Activated naive CD8-positive, alpha-beta T cell treated with anti-CD3 and anti-CD28 coated beads, Interleukin-2, amount 50 U/mL, for 16 hours (primary cell): ENCODE measurements around the gene PAX2.

ENCODE experiments used
- DNase-seq: peaks from one replicate; pipeline ENCODE4 v3.0.0-alpha.2; 2020; ENCODE audit warnings: low read depth, low spot score

The PAX2 gene

DNA sequence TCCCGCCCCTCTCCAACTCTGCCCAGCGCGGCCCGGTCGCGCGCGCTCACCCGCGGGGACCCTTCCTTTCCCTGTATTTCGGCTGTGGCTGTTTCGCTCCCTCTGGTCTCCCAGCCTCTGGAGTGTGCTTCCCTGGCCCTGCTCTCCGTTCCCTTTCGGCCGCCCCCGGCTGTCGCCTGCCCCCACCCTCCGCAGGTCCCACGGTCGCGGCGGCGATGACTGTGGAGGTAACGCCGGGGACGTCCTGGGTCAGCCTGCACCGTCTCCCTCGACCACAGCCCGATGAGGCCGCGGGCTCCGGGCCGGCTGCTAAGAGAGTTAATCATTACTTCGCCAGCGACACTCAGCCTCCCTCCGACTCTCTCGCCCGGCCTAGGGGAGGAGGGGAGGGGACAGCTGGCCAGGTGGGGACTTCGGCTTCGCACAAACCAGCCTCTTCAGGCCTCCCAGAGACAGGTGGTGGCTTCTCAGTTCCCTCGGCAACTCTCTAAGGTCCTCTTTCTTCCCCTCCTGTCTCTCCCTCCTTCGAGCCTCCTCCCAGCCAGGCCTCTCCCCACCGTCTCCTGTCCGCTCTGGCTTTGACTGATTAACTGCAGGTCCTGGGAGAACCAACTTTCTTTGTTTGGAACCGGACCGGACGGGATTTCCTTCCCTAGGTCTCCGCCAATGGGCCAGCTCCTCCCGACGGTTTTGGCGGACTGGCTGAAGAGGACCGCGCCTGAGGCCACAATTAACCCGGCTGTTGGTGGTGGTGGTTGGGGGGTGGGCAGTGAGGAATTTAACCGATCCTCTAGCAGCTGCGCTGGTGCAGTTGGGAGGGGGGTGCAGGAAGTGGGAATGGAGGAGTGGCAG, 5.6 kb upstream of the PAX2 start:
- DNase-seq = no peak

DNA sequence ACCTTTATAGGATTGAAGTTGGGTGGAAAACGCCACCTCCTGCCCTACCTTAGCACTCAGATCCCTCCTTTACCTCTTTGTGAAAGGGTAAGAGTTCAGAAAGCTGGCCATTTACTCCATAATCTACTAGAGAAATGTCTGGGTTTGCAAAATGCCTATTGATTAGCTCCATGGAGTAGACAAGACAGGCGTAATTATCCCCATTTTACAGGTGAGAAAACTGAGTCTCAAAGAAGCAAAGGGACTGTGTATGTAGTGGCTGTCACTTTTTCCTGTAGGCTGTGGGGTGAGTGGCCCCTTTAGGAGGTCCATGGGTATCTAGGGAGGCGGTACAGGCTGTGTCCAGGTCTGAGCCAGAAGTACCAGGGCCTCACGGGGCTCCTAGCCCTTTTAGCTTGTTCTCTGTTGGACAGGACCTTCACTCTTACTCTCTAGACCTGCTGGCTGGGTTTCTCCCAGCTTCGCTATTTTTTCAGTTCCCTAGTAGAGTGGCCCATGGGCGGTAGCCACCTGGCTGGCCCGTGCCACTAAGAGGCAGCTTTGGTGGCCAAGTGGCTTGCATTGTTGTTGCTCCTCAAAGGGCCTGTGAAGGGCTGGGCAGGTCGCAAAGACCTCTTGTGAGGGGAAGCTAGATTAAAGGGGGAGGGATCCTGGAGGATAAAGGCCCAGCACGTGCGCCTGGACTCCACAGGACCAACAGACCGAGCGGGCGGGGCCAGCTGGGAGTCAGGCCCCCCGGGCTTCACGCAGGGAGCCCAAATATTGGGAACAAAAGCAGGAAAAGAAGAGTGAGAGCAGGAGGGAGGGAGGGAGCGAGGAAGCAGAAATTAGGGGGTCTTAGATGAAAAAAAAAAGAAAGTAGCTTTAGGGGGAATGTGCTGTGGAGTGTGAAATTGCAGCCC, 4.7 kb upstream of the PAX2 start:
- DNase-seq = no peak

DNA sequence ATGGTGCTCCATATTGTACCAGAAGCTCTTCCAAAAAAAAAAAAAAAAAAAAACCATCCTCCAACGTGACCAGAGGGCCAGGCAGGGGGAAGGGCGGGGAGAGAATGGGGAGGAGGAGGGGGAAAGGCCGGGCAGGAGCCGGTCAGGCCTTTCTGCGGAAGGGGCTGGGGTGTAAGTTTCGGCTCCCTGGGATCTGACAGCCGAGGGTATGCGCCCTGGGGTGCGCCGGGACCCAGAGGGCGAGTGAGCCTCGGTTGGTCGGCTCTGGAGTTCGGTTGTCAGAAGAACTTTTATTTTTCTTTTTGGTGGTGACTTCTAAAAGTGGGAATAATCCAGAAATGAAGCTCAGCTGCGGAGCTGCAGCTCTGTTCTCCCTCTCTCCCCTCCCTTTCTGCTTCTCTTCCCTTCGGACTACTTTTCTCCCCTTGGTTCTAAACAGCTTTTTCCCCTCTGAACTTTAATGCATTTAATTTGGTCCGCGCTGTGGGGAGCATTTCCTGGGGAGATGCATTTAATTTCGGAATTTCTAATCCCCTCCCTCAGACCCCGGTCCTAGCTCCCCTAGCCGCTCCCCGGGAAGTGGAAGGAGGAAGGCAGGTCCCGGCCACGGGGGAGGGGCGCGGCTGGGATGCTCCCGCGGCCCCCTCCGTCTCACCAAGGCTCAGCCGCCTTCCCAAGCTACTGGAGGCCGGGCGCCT, 3.9 kb upstream of the PAX2 start:
- no peak for DNase-seq

DNA sequence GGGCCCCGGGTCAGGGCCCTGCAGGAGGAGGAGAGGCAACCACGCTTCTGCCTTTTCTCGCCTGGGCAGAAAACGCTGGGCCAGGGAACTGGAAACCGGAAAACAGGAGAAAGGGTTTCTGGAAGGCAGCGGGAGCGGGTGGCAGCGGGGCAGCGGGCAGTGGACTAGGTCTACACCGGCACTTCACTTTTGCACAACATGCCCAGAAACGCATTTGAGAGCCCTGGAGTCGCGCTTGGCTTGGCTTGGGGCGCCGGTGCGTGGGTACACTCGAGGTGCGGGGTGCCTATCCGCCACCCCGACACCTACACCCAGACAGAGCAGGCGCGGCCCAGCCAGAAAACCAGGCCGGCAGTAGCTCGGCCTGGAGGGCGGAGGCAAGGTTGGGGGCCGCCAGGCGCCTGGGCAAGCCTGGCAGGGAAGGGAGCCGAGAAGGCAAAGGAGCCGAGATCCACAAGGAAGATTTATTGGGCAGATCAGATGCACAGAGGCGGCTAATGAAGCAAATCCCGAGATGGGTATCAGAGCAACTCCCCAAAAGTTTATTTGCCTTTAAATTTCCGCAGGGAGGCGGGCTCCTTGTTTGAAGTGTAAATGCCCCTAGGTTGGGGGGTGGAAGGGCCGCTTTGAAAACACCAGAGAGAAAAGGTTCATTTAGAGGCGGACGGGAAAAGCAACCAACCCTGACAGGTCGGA, 3.2 kb upstream of the PAX2 start:
- no peak for DNase-seq

DNA sequence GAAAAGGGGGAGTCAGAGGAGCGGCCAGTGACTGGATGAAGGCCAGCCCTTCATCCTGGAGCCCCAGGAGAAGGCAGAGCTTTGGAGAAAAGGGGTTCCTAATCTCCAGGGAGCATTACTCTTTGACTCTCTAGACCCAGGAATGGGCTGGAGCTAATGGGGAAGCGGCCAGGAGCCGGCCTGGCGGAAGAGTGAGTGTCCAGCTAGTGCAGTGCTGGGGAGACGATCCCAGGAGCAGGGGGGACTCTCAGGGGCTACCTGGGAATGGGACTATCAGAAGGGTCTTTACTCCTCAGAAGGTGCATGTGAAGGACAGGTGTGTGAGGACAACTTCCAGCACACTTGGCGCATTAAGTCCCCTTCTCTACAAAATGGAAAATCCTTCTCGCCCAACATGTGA, 2.4 kb upstream of the PAX2 start:
- no peak for DNase-seq

DNA sequence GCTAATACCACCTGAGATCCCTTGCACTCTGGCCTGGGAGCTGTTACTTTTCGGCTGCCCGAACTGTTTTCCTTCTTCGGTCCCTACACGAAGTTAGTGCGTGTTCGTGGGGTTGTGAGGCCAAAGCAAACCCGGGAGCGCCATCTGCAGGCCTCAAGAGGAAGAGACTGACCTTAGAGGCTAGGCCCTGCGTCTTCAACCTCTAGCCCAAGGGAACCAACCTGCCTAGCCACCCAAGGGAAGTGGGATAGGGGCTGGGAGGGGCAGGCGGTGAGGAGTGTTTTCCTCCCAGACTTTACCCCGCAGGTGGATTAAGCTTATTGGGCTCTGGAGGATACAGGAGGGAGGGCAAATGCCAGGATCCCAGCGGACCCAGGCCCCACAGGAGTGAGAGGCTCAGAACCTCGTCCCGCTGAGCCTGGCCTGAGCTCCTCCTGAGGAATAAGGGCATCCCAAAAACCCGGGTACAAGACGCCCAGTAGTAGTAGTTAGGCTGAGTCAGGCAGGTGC, 1.7 kb upstream of the PAX2 start:
- no peak for DNase-seq

DNA sequence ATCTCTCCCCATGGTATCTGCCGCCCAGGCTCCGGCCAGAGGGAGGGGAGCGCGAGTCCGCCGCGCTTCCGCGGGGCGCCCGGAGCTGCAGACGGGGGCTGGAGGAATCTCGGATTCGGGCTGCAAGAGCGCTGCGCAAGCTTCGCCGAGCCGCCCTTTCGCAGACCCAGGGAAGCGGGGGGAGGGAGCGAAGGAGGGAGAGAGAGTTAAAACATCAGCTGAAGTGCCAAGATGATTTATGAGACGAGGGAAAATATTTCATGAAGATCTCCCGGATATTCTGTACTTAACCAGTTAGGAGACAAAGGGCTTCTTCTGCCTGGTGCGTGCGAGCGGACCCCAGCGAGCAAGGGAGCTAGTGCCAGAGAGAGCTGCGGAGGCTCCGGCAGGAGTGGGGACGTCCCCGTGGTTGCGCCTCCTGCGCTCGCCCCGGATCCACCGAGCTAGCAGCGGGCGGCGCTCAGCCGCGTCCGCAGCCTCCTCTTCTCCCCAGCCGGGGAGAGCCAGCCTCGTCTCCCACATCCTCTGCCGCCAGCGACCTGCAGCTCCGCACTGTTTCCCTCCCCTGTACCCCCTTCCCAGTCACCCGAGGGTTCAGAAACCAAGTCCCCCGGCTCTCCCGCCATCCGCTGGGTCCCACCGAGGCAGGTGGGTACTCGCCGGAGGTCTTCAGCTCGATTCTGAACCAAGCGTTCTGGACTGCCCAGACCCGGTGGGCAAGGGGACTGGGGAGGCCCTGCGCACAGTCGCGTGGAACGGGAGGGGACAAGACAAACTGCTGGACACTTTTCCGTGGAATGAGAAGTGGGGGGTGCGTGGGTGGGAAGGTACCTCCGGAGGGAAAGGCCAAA, 1.0 kb upstream of the PAX2 start:
- DNase-seq = no peak

DNA sequence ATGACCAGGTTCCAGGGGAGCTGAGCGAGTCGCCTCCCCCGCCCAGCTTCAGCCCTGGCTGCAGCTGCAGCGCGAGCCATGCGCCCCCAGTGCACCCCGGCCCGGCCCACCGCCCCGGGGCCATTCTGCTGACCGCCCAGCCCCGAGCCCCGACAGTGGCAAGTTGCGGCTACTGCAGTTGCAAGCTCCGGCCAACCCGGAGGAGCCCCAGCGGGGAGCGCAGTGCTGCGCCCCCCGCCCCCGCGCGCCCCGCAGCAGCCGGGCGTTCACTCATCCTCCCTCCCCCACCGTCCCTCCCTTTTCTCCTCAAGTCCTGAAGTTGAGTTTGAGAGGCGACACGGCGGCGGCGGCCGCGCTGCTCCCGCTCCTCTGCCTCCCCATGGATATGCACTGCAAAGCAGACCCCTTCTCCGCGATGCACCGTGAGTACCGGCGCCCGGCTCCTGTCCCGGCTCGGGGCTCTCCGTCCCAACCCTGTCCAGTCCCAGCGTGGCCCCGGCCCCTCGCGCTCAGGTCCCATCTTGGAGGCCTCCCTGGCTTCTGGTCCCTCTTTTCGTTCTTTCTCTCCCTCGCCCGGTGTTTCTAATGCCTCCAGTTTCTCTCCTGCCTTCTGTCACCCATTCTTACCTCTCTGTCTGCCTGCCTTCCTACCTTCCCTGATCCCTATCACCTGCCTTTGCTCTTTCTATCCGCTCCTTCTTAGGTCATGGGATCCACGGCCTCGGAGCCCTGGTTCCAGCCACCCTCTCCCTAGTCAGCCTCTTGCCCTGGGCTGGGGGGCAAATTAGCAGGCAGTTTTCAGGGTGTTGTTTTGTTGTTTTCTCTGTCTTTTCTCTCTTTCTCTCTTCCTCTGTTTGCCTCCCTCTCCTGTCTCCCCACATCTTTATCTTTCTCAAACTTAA, 751 bp downstream of the PAX2 start:
- no peak for DNase-seq

DNA sequence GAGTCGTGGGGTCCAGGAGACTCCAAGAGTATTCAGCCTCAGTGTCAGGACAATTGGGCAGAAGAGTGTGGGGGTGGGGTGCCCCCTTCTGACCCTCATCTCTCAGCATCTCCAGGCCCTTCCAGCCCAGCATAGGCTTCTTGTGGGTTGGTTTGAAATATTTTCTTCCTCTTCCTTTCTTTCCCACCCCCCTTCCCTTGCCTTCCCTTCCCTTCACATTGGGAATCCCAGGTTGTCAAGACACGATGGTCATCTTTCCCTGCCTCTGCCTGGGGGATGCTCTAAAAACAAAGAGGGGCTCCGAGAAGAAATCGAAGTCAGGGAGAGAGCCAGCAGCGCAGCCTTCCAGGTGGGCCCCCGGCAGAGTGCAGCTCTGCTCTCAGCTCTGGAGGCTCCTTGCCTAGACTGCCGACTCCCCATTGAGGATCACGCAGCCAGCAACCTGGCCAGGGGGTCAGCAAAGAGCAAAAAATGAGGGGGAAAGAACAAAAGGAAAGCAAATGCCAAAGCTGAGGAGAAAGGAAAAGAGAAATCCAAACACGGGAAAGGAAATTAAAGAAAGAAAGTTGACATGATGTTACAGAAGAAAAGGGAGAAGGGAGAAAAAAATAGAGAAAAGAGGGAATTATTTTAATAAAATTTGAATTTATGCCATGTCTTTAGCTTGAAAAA, 1.5 kb downstream of the PAX2 start:
- no peak for DNase-seq

DNA sequence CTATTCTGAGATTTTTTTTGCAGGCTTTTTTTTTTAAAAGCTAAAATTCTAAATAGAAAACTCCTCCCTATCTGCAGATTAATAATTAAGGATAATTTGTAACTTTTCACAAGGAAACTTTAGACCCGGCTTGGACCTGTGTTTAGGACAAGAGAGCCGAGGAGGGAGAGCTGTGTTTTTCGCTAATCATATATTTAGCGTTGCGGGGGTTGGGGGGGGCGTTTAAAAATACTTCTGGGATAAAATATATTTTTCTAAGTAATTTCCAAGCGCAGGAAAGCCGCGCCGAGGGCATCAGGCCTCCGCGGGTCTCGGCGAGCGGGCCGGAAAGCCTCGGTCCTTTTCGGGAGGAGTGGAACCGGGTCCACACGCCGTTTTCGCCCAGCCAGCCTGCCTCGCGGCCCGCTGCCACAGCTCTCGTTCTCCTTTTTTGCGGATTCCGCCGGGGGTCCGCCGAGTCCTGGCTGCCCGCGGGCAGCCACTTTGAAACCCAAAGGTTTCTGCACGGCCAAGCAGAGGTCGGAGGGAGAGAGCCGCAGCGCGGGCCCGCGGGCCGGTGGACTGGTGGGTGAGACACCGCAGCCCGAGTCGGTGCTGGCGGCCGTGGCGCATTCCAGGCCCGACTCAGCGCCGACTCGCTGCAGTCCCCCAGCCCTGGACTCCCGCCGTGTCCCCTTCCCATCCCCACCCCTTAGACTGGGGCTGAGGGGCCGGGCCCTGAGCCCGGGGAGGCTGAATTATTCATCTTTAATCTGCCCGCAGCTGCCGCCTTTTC, 2.3 kb downstream of the PAX2 start:
- DNase-seq = no peak

DNA sequence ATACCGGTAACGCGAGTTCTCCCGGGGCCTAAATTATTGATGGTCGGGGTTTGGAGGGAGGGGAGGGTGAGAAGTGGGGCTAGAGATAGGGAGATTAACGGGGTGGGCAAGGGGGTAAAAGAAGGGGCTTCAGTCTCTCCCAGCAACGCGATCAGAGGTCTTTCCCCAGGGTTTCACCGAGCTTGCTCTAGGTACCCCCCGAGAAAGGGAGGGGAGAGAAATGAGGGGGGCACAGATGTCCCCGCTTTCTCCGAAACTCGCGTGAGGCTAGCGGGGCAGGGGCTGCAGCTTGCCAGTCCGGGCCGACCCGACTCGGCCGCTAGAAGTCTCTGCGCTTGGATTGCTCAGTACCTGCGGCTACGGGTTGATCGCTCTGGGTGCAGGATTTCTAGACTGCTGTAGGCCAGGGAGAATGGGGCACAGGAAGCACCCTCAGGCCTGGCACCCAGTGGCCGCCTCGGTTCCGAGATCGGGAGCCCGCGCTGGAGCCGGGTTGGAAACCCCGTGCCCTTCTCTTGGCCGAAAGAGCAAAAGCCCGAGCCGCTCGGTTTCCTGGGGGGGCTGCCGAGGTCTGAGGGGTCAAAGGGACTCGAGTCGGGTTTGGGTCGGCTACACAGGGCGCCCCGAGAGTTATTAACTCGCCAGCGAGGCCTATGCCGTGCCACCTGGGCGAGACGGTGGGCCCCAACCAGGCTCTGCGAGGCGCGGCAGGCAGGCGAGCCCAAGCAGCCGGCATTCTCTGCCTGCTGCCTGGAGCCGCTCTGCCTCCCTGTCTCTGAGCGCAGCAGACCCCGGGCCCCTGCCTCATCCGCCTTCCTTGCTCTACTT, 3.1 kb downstream of the PAX2 start:
- no peak for DNase-seq

DNA sequence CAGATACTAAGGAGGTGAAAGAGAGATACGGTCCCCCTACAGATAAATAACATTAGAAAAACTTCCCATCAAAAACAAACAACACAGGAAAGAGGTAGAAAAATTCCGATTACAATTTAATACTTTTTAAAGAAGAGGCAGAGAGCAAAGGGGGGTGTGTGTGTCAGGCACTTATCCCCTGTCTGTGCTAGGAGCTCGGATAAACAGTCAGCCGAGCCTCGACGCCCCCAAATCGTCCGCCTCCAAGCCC, 3.6 kb downstream of the PAX2 start:
- no peak for DNase-seq

DNA sequence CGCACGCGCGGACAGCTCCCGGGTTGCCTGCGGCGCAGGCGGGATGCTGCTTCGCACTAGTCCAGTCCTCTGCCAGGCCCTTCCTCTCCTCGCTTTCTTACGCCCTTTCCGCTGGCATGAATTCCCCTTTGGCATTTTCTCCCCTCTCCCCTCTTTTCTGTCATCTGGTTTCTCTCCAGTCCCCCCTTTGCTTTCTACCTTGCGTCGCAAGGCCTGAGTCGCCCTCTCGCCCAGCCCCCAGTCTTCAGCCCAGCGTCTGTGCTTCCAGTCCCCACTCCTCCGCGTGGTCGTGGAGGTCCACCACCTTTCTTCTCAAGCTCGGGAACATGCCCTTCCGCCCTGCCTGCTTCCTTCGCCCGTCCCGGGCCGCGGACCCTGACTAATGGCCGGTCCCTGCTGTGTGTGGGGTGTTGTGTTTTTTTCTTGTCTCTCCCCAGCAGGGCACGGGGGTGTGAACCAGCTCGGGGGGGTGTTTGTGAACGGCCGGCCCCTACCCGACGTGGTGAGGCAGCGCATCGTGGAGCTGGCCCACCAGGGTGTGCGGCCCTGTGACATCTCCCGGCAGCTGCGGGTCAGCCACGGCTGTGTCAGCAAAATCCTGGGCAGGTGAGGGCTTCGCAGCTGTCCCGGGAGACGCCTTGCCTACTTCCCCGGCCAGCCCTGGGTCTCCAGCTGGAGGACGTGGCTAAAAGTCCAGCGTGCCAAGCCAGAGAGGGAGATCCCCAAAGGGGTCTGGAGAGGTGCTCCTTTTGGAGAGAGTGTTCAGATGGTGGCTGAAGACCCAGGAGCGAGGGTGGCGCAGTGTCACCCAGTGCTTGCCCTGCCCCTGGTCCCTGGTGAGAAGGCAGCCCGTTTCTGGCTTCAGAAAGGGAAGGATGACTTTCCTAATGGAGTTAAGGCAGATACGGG, 4.2 kb downstream of the PAX2 start:
- DNase-seq = no peak

DNA sequence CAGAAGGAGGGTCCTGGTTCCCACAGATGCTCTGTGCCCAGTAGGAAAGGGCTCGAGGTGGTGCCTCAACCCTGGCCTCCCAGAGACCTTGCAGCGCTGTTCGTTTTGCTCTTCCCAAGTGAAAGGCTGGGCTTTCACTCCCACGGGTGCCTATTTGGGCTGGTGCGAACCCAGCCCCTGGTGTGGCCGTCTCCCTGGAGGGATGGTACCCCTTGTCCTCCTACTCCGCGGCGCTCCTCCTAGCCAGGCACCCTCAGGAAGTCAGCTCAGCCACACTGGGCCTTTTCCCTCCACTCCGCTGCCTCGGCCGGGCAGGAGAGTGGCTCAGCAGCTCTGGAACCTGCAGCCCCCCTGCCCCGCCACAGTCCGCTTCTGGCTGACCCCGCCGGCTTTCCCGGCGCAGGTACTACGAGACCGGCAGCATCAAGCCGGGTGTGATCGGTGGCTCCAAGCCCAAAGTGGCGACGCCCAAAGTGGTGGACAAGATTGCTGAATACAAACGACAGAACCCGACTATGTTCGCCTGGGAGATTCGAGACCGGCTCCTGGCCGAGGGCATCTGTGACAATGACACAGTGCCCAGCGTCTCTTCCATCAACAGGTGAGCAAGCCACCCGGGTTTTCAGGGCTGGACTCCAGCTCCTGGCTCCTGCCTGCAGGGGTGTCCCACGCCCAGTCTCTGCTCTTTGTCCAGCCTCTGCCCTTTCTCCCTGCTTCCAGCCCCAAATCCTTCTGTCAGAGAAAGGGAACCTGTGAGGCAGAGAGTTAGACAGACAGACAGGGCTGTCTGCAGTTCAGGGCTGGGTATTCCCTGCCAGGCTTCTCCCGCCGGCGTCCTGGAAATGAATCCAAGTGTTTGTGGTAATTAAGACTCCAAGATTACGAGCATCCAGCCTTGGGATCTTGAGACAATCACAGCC, 5.2 kb downstream of the PAX2 start:
- no peak for DNase-seq

DNA sequence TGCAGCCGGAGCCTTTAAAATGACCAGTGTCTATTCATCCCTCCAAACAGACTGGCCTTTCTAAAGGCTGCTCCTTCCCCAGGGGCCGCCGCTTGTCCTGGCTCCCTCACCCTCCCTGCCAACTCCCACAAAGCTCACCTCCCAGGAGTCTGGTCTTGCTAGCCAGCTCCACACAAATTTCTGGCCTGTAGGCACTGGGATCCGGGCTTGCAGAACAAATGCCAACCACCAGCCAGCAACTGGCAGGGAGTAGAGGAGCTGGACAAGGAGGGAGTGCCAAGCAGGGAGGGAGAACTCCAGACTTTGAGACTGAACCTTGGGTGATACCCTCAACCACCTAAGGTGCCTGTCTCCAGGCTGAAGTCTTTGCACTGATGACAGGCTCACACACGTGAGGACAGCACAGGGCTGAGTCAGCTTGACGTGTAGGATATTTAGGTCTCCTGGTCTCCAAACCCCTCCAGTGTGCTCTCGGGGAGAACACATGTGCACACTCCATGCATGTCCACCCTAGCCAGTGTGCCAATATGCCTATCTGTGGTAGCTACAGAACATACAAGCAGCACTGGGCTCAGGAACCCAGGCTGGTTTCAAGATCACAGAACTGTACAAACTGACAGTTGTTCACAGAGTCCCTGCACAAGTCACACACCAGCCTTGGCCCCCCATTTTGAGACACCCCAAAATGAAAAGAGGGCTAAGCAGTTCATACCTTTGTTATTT, 6.0 kb downstream of the PAX2 start:
- no peak for DNase-seq
